HepG2 (cell line): ENCODE results near the gene DLG4. TPM values are rescaled to one million over a fixed set of nuclear protein-coding genes. Genes with fewer than 3 reads are reported as not detected.

Experiments used
- ARID2 ChIP-seq: sonication (generic); formaldehyde crosslinking; IDR thresholded peaks from 2 replicates; pipeline ENCODE4 v1.8.1; 2022; ENCODE audit warnings: mild to moderate bottlenecking, missing genetic modification reagents, borderline replicate concordance
- ATF2 ChIP-seq: sonication (generic); formaldehyde crosslinking; IDR thresholded peaks from 2 replicates; pipeline ENCODE4 v1.4.0; 2020; ENCODE audit warnings: missing genetic modification reagents
- CSRNP1 ChIP-seq: sonication (generic); formaldehyde crosslinking; IDR thresholded peaks from 2 replicates; pipeline ENCODE4 v1.8.1; 2023; ENCODE audit warnings: mild to moderate bottlenecking, missing genetic modification reagents
- GFI1 ChIP-seq: sonication (generic); formaldehyde crosslinking; IDR thresholded peaks from 2 replicates; pipeline ENCODE4 v1.5.0; 2020; ENCODE audit warnings: missing genetic modification reagents, mild to moderate bottlenecking, borderline replicate concordance
- MBNL3 ChIP-seq: fragments of 250-450 bp; sonication (Bioruptor Pico); conservative IDR thresholded peaks from 2 replicates; pipeline ENCODE4 v1.8.0; 2022; ENCODE audit warnings: mild to moderate bottlenecking, inconsistent platforms
- MEF2D ChIP-seq: sonication (generic); formaldehyde crosslinking; IDR thresholded peaks from 2 replicates; pipeline ENCODE4 v1.5.1; 2020; ENCODE audit warnings: mild to moderate bottlenecking, missing genetic modification reagents
- THAP7 ChIP-seq: sonication (generic); formaldehyde crosslinking; IDR thresholded peaks from 2 replicates; pipeline ENCODE4 v1.8.1; 2023; ENCODE audit warnings: mild to moderate bottlenecking, missing genetic modification reagents
- WIZ ChIP-seq: sonication (generic); formaldehyde crosslinking; IDR thresholded peaks from 2 replicates; pipeline ENCODE4 v1.5.1; 2020; ENCODE audit warnings: mild to moderate bottlenecking, missing genetic modification reagents
- ZNF124 ChIP-seq: sonication (generic); formaldehyde crosslinking; IDR thresholded peaks from 2 replicates; pipeline ENCODE4 v1.4.0; 2020; ENCODE audit warnings: missing genetic modification reagents
- polyA plus RNA-seq, 8 experiments: library from polyadenylated mRNA; depleted of rRNA in 3 of 8; stranded (reverse) in 7 of 8; unstranded in 1 of 8; fragments of >200 nt; fragmentation: Illumina TruSeq in 4 of 8; extraction: Trizol in 4 of 8; gene quantifications; 2 replicates each; pipeline versions ENCODE4 v1.2.1 to v1.2.3, GENCODE V29; 2011 to 2016; ENCODE audit warnings: low read depth in 4 of 8, missing spikeins in 1 of 8, mixed read lengths in 1 of 8; ENCODE audit not compliant: insufficient read depth in 1 of 8
- total RNA-seq, 5 experiments: library from RNA; depleted of rRNA; stranded (reverse); fragments of >200 nt; fragmentation: Illumina TruSeq; extraction: Trizol; gene quantifications; 2 replicates each; pipeline ENCODE4 v1.2.3, GENCODE V29; 2016; ENCODE audit warnings: low read depth in 1 of 5

Gene DLG4
- total and polyA plus RNA-seq, 2 of the 13 experiments (the other 11 are each of a cell fraction or from before 2014, with no cell fraction given), result 0.71 to 4.3 TPM

- TF ChIP-seq CSRNP1 (CRISPR knock-in tag) (peak; percentile 67; the same call in 1 of the 2 replicates), ARID2 (peak; percentile 70; the same call in 1 of the 2 replicates), THAP7 (CRISPR knock-in tag) (peak; percentile 40; the same call in 1 of the 2 replicates), WIZ (0 out of 2 replicates have a peak, but pooled peaks have one; percentile 42), ZNF124 (CRISPR knock-in tag) (peak; percentile 95), MBNL3 (CRISPR knock-in tag) (no peak), MEF2D (CRISPR knock-in tag) (peak; percentile 71), GFI1 (CRISPR knock-in tag) (peak; percentile 63; the same call in 1 of the 2 replicates), ATF2 (CRISPR knock-in tag) (0 out of 2 replicates have a peak, but pooled peaks have one; percentile 53)
These were observed 19.7 kb upstream of the DLG4 start, which contains the start of gene PHF23 (continued) for GRCh38 chr17:7239091-7240027.
